GM23248 (cell line): ENCODE data around the gene LARP4B.

Source experiments
- EZH2 ChIP-seq: fragments of 200-600 bp; sonication (generic); IDR thresholded peaks from 2 replicates; pipeline ENCODE4 v1.6.1; 2018; ENCODE audit warnings: antibody characterized with exemption, mild to moderate bottlenecking; ENCODE audit not compliant: insufficient read depth, poor library complexity, severe bottlenecking
- EZH2phosphoT487 ChIP-seq: fragments of 200-600 bp; sonication (generic); IDR thresholded peaks from 2 replicates; pipeline ENCODE4 v1.6.1; 2018; ENCODE audit warnings: antibody characterized with exemption, moderate library complexity, mild to moderate bottlenecking, low read depth; ENCODE audit not compliant: insufficient read depth

DNA sequence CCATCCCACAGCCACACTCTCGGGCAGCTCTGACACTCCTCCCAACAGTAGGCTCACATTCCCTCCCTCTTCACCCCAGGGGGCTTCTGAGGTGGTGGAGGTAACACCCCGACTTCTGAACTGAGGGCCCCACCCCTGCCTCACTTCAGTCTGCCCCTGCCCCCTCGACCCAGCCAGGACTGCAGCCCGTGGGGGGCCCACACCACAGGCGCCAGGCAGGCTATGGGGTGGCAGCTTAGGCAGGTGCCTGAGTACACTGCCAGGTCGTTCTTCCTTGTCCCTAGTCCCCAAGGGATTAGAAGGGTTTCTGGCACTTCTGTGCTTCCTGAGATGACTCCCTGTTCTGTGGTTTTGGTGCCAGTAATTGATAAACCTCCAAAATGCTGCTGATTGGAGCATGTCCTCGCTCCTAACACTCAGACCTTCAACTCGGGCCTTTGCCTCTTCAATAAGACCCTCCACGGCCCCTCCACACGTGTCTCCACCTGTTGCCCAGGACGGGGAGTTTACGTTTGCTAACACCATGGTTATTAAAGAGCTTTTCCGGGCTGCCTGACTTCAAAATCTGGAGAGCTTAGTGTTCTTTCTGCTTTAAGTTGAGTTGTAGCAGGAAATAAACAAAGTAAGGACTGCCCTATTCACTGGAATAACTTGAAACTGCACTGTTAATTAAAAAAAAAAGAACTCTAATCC is 23.8 kb upstream of the LARP4B start:
- TF ChIP-seq EZH2: no peak
- TF ChIP-seq EZH2phosphoT487: no peak
